K562 (cell line): ENCODE results near the gene NR5A2. TPM values are rescaled to one million over a fixed set of nuclear protein-coding genes. Genes with fewer than 3 reads are reported as not detected.

Experiments used
- ATF6 ChIP-seq: sonication (generic); formaldehyde crosslinking; IDR thresholded peaks from 2 replicates; pipeline ENCODE4 v1.4.0; 2020; ENCODE audit warnings: mild to moderate bottlenecking, missing genetic modification reagents
- BCLAF1 ChIP-seq, 2 experiments: fragments of 450-650 bp in 1 of 2; IDR thresholded peaks; 2 replicates each; pipeline ENCODE4 v1.6.1; 2011 to 2017; ENCODE audit warnings: low read depth in 2 of 2, antibody characterized with exemption in 1 of 2, borderline replicate concordance in 1 of 2, low read length in 1 of 2, mild to moderate bottlenecking in 1 of 2, mixed read lengths in 1 of 2; ENCODE audit not compliant: control insufficient read depth in 1 of 2
- EHMT2 ChIP-seq: fragments of 450-650 bp; IDR thresholded peaks from 2 replicates; pipeline ENCODE4 v1.6.1; 2018; ENCODE audit warnings: antibody characterized with exemption
- ESRRA ChIP-seq: fragments of 450-650 bp; IDR thresholded peaks from 2 replicates; pipeline ENCODE4 v1.6.1; 2014; ENCODE audit warnings: low read depth, mild to moderate bottlenecking, moderate library complexity, borderline replicate concordance
- EZH2 ChIP-seq: IDR thresholded peaks from 2 replicates; pipeline ENCODE4 v1.6.1; 2012; ENCODE audit warnings: low read depth, mild to moderate bottlenecking, inconsistent platforms, low read length, borderline replicate concordance
- FOS ChIP-seq: IDR thresholded peaks from 3 replicates; pipeline ENCODE4 v1.6.1; 2011; ENCODE audit not compliant: insufficient read length; ENCODE audit errors: extremely low read depth
- HIVEP1 ChIP-seq: fragments of 250-450 bp; sonication (Bioruptor Pico); IDR thresholded peaks from 2 replicates; pipeline ENCODE4 v1.4.0; 2020; ENCODE audit warnings: mild to moderate bottlenecking
- POLR3G ChIP-seq: IDR thresholded peaks from 2 replicates; pipeline ENCODE4 v1.6.1; 2011; ENCODE audit not compliant: insufficient read length, insufficient replicate concordance; ENCODE audit errors: extremely low read depth
- RAD51 ChIP-seq: fragments of 450-650 bp; IDR thresholded peaks from 2 replicates; pipeline ENCODE4 v1.7.1; 2016; ENCODE audit warnings: low read depth, mild to moderate bottlenecking, borderline replicate concordance
- SIX5 ChIP-seq, 2 experiments: IDR thresholded peaks; 2 replicates each; pipeline ENCODE4 v1.6.1; 2011; ENCODE audit warnings: low read length in 2 of 2, borderline replicate concordance in 1 of 2, low read depth in 1 of 2, mild to moderate bottlenecking in 1 of 2, moderate library complexity in 1 of 2; ENCODE audit not compliant: insufficient read depth in 1 of 2
- ZNF3 ChIP-seq: fragments of 250-450 bp; sonication (Bioruptor Pico); IDR thresholded peaks from 2 replicates; pipeline ENCODE4 v1.5.0; 2021; ENCODE audit warnings: mild to moderate bottlenecking, moderate library complexity
- ZNF318 ChIP-seq, 2 experiments: fragments of 450-650 bp; IDR thresholded peaks; 2 replicates each; pipeline ENCODE4 v1.6.1; 2016; ENCODE audit warnings: mild to moderate bottlenecking in 2 of 2, borderline replicate concordance in 1 of 2, low read depth in 1 of 2, moderate library complexity in 1 of 2
- ZNF347 ChIP-seq: fragments of 450-650 bp; formaldehyde crosslinking; IDR thresholded peaks from 2 replicates; pipeline ENCODE4 v1.4.0; 2020; ENCODE audit warnings: low read depth, mild to moderate bottlenecking, moderate library complexity
- polyA plus RNA-seq, 8 experiments: library from polyadenylated mRNA; depleted of rRNA in 4 of 8; stranded (reverse) in 5 of 8; unstranded in 3 of 8; fragments of >200 nt; fragmentation: Nextera tagmentation in 2 of 8; fragmentation: Illumina TruSeq in 1 of 8; extraction: Ambion mirVana in 2 of 8; extraction: Trizol in 1 of 8; gene quantifications; 2 replicates each; pipeline versions ENCODE4 v1.2.1 to v1.2.3, GENCODE V29; 2011 to 2014; ENCODE audit warnings: inconsistent platforms in 1 of 8, missing spikeins in 1 of 8
- total RNA-seq, 7 experiments: library from RNA; depleted of rRNA in 6 of 7; stranded (reverse); fragments of >200 nt in 6 of 7; fragmentation: Illumina TruSeq in 2 of 7; extraction: Trizol in 2 of 7; gene quantifications; 2 replicates each; pipeline versions ENCODE4 v1.2.1 to v1.2.3, GENCODE V29; 2011 to 2021; ENCODE audit warnings: low replicate concordance in 1 of 7

Gene NR5A2
- total and polyA plus RNA-seq, 9 of the 15 experiments (the other 6 are each of a cell fraction or from before 2014, with no cell fraction given): 0.13 to 0.40 (median 0.29) TPM

- peak in 1 of 2 experiments; percentile 68; a peak in 1 of 4 replicates for TF ChIP-seq BCLAF1 (IDR thresholded peaks at IDR 0.05; ENCODE audit: borderline replicate concordance in 1 of 2, control insufficient read depth in 1 of 2, low read depth in 2 of 2, low read length in 1 of 2)
- TF ChIP-seq HIVEP1 (CRISPR knock-in tag): no peak
- TF ChIP-seq SIX5 (IDR thresholded peaks at IDR 0.05; ENCODE audit: borderline replicate concordance in 1 of 2, insufficient read depth in 1 of 2, low read depth in 1 of 2, low read length in 2 of 2): no peak
- peak; percentile 82 for TF ChIP-seq FOS
- no peak for TF ChIP-seq ZNF318 (IDR thresholded peaks at IDR 0.05; ENCODE audit: borderline replicate concordance in 1 of 2, low read depth in 1 of 2)
- TF ChIP-seq RAD51: peak; percentile 7; the same call in 1 of the 2 replicates
- no peak for TF ChIP-seq ESRRA
- no peak for TF ChIP-seq ZNF3 (CRISPR knock-in tag)
- TF ChIP-seq EHMT2: 0 out of 2 replicates have a peak, but pooled peaks have one; percentile 71
- no peak for TF ChIP-seq POLR3G
- TF ChIP-seq EZH2: no peak
- TF ChIP-seq ZNF347 (CRISPR knock-in tag): no peak
- TF ChIP-seq ATF6 (CRISPR knock-in tag): no peak
These were observed 126.7 kb downstream of the NR5A2 start (continued) for GRCh38 chr1:200154069-200154767.
